ENCODE data around the gene CEP78.

Gene CEP78

DNA sequence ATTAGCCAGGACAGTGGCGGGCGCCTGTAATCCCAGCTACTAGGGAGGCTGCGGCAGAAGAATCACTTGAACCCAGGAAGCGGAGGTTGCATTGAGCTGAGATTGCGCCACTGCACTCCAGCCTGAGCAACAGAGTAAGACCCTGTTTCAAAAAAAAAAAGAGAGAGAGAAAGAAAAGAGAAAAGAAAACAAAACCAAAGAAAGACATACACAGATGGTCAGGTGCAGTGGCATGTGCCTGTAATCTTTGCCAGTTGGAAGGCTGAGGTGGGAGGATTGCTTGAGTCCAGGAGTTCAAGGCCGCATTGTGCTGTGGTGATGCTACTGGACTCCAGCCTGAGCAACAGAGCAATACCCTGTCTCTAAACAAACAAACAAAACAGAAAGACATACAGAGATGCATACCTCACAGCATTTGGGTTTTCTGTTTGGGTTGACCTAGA is 51.1 kb downstream of the CEP78 start:
- H3K4me3 ChIP-seq = no peak overlapping the region
- no peak overlapping the region for H3K27ac ChIP-seq
- DNase-seq (ENCODE audit: low spot score) = no peak
- TF ChIP-seq, protein P1, sequence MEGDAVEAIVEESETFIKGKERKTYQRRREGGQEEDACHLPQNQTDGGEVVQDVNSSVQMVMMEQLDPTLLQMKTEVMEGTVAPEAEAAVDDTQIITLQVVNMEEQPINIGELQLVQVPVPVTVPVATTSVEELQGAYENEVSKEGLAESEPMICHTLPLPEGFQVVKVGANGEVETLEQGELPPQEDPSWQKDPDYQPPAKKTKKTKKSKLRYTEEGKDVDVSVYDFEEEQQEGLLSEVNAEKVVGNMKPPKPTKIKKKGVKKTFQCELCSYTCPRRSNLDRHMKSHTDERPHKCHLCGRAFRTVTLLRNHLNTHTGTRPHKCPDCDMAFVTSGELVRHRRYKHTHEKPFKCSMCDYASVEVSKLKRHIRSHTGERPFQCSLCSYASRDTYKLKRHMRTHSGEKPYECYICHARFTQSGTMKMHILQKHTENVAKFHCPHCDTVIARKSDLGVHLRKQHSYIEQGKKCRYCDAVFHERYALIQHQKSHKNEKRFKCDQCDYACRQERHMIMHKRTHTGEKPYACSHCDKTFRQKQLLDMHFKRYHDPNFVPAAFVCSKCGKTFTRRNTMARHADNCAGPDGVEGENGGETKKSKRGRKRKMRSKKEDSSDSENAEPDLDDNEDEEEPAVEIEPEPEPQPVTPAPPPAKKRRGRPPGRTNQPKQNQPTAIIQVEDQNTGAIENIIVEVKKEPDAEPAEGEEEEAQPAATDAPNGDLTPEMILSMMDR (IDR thresholded peaks at IDR 0.05) = no peak

DNA sequence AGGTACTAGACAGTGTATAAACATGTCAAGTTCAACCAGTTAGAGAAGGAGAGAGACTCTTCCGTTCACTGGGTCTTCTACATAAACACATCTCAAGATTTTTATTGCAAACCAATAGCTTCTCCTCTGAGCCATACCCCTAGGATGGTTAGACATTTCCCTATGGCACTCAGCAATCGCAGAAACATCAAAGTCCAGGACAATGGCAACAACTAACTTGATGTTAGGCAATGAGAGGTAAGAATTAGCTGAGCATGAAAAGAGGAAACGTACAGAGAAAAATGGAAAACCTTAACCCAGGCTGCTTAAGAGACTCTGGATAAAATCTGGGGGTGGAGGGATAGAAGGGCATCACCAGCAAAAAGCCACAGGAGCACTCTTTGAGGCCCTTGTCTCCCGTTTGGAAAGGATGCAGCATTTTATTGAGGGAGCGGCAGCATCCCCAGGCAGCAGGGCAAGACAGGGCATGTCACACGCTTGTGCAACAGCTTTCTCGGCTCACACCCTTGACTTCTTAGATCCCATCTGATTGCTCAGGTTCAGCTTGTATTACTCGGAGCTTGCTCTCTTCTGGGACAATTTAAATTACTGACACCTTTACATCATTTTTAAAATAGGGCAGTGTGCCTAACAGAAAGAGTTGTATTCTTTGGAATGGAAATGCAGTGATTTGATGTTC is 52.5 kb downstream of the CEP78 start:
- DNase-seq (ENCODE audit: low spot score) = no peak
- TF ChIP-seq, protein P1 (IDR thresholded peaks at IDR 0.05) = no peak
- H3K4me3 ChIP-seq = no peak overlapping the region
- H3K27ac ChIP-seq = no peak overlapping the region

DNA sequence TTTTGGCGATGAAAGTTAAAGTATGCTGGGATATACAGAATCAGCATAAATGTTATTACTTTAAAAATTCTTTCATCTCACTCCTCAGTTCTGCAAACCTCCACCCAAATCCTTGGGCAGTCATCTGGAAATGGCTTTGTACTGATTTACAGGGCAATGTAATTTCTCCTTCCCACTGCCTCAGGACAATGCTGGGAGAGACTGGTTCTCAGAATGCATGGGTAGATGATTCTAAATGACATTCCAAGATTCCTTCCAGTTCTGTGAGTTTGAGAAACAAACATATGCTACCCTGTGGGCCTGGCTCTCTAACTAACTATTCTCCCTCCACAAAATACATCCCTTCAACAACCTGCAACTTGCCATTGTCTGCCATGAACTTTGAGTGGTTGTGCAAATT is 53.6 kb downstream of the CEP78 start:
- no peak overlapping the region for H3K4me3 ChIP-seq

DNA sequence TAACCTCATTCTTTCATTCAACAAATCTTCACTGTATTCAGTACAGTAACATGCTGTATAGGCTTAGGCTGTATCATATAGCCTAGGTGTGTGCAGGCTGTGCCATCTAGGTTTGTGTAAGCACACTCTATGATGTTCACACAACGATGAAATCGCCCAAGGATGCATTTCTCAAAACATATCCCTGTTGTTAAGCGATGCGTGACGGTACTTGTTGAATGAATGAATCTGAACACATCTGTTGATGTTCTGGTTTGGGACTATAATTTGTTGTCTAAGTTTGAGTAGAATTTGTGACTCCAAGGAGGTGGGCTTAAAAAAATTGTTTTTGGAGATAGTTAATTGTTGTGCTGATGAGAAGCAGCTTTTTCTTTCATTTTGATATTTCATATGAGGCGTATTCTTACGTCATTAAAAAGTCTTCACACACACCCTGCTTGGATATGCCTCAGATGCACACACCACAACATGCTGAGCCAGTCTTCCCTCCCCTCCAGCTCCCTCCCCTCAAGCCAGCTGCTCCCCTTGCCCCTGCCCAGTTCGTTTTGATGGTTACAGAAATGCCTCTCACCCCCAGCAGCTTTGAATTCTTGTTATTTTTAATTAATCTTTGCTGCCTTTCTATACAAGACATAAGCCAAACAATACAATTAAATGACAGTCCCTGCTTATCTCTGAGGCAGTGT is 55.5 kb downstream of the CEP78 start:
- TF ChIP-seq, protein P1 (IDR thresholded peaks at IDR 0.05) = no peak
- H3K4me3 ChIP-seq = no peak overlapping the region
- no peak for DNase-seq (ENCODE audit: low spot score)
- no peak overlapping the region for H3K27ac ChIP-seq

More for the DNA sequence above, 53.6 kb downstream of the CEP78 start:
- DNase-seq (ENCODE audit: low spot score) = no peak
- TF ChIP-seq, protein P1 (IDR thresholded peaks at IDR 0.05) = no peak
- H3K27ac ChIP-seq = no peak overlapping the region

DNA sequence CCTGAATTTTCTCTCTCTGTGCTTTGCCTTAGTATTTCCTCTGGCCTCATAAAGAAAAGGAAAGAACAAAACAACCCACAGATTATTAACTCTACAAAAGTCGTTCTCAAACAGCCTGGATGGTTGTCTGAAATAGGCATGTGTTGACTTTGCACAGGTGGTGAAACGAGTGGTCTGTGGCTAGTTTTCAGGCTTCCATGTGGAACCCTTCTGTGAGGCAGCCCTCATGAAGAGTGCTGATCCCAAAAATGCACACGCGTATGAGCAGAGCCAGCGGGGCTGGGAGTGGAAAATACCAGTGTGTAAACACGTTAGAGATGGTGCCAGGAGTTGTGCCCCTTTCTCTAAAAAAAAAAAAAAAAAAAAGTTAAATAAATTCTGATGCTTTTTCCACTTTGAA is 56.2 kb downstream of the CEP78 start:
- DNase-seq (ENCODE audit: low spot score) = no peak
- Histone ChIP-seq H3K27ac (no peak overlapping the region), H3K4me3 (no peak overlapping the region)
- TF ChIP-seq, protein P1 (IDR thresholded peaks at IDR 0.05) = no peak

DNA sequence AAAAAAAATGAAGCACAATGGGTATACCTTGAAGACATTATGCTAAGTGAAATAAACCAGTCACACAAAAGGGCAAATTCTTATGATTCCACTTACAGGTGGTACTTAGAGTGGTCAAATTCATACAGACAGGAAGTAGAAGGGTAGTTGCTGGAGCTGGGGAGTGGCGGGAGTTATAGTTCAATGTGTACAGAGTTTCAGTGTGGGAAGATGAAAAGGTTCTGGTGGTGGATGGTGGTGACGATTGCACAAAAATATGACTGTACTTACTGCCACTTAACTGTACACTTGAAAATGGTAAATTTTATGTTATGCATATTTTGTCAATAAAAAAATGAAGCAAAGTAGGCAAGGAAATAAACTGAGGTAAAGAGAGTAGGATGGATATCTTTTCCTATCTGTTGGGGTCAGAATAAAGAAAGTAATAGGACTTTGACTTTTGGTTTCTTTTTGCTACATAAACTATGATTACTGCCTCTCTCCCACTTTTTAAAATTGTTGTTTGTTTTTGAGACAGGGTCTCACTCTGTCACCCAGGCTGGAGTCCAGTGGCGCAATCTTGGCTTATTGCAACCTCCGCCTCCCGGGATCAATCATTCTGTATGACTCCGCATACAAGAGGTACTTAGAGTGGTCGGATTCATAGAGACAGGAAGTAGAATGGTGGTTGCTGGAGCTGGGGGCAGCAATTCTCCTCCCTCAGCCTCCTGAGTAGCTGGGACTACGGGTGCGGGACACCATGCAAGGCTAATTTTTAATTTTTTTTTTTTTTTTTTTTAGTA is 57.0 kb downstream of the CEP78 start:
- TF ChIP-seq, protein P1 (IDR thresholded peaks at IDR 0.05) = no peak
- no peak for DNase-seq (ENCODE audit: low spot score)
- H3K27ac ChIP-seq = no peak overlapping the region
- no peak overlapping the region for H3K4me3 ChIP-seq
